ENCODE measurements around the gene THUMPD1. TPM values are rescaled to one million over a fixed set of nuclear protein-coding genes. Genes with fewer than 3 reads are reported as not detected.
"Not testable (repeated sequence)": the region's sequence is repeated elsewhere in the genome, so short reads cannot be mapped to it uniquely, and the experiment has no call there.

Gene THUMPD1
- total and polyA plus RNA-seq, 2 of the 4 experiments (the other 2 are of a cell fraction), result 34.5 to 109 TPM

GRCh38 chr16:20708129-20708528, 33.5 kb downstream of the THUMPD1 start:
- H4K5ac ChIP-seq (ENCODE audit: low read depth, low read length); H3K4me3 ChIP-seq (ENCODE audit: insufficient read depth, low read depth, low read length); H2BK5ac ChIP-seq (ENCODE audit: low read depth, low read length, poor library complexity, severe bottlenecking); H2AK5ac ChIP-seq (ENCODE audit: low read depth, low read length); DNase-seq; H4K91ac ChIP-seq (ENCODE audit: insufficient read depth, low read depth, low read length); H2BK120ac ChIP-seq (ENCODE audit: low read depth, low read length); dilution Hi-C loops (cut with HindIII; ENCODE audit: low sequenced_read_pairs, unreplicated experiment); intact Hi-C loops (cut with micrococcal nuclease); CTCF ChIA-PET; H3K23ac ChIP-seq (ENCODE audit: low read depth, low read length); H3K4me1 ChIP-seq (ENCODE audit: control insufficient read depth, insufficient read depth, low read length); H2AK9ac ChIP-seq (replicated peaks; ENCODE audit: low read depth, low read length, poor library complexity); H3K18ac ChIP-seq (ENCODE audit: low read depth, low read length); H3K9me1 ChIP-seq (ENCODE audit: insufficient read depth, low read length); POLR2A ChIA-PET (ENCODE audit: unreplicated experiment); H2BK20ac ChIP-seq (ENCODE audit: low read depth, low read length); H3K9ac ChIP-seq (ENCODE audit: low read depth, low read length); H3K79me1 ChIP-seq (ENCODE audit: low read depth in 1 of 2, low read length in 2 of 2); H3K4me2 ChIP-seq (ENCODE audit: low read depth, low read length); H3K36me3 ChIP-seq (ENCODE audit: control insufficient read depth, insufficient read depth, low read length); H3K14ac ChIP-seq (replicated peaks; ENCODE audit: low read depth, low read length); BruUV-seq (replicated peaks); H2AFZ ChIP-seq (replicated peaks; ENCODE audit: low read length, poor library complexity); H4K8ac ChIP-seq (ENCODE audit: low read depth in 2 of 2, low read length in 2 of 2); H3K9me3 ChIP-seq (ENCODE audit: control insufficient read depth, insufficient read depth, low read length); ATAC-seq (ENCODE audit: low read depth); H3K56ac ChIP-seq (ENCODE audit: extremely low read depth, insufficient read depth, low read length); H3K27ac ChIP-seq (ENCODE audit: insufficient read depth, low read length); H2BK15ac ChIP-seq (ENCODE audit: low read depth, low read length); H3K4ac ChIP-seq (ENCODE audit: low read depth, low read length); in situ Hi-C loops (cut with MboI; ENCODE audit: low sequenced_read_pairs); H3K27me3 ChIP-seq (ENCODE audit: control insufficient read depth, insufficient read depth, low read length); H4K20me1 ChIP-seq (ENCODE audit: insufficient read depth, low read length): not testable (repeated sequence)
- WGBS, 2 experiments (ENCODE audit: extremely low coverage in 2 of 2, insufficient read length in 1 of 2), result no CpG with 5 or more reads among the region's 3 CpGs
